Gastrocnemius medialis (tissue), 4 donors: Measurements from ENCODE around the gene ETV7. TPM values are rescaled to one million over a fixed set of nuclear protein-coding genes. Genes with fewer than 3 reads are reported as not detected.
A peak's percentile ranks its signal among the peaks of the same experiment; 100 is the strongest.

Source experiments
- ATAC-seq, 2 donors: fragments of 150-250 bp; one replicate each; pipeline ENCODE4 v1.9.1; 2016
- DNase-seq, 2 donors: peaks; one replicate each; pipeline ENCODE4 v3.0.0-alpha.2; 2019
- H3K27ac ChIP-seq, 4 donors: fragments of 200-600 bp; sonication (generic); 1 replicate in 1 of 4; 2 replicates in 3 of 4; pipeline ENCODE4 v1.5.1; 2016 to 2018; ENCODE audit warnings: mild to moderate bottlenecking in 2 of 4, moderate library complexity in 1 of 4
- H3K27me3 ChIP-seq, 3 donors: fragments of 200-600 bp; sonication (generic) in 2 of 3; 1 replicate in 1 of 3; 2 replicates in 2 of 3; pipeline versions ENCODE4 v1.5.1 to v1.6.0; 2016 to 2019; ENCODE audit warnings: mild to moderate bottlenecking in 1 of 3, moderate library complexity in 1 of 3
- H3K36me3 ChIP-seq, 2 donors: fragments of 200-600 bp; sonication (generic) in 1 of 2; one replicate each; pipeline ENCODE4 v1.5.1; 2017 to 2018
- H3K4me1 ChIP-seq, 2 donors: fragments of 200-600 bp; sonication (generic) in 1 of 2; one replicate each; pipeline ENCODE4 v1.5.1; 2016 to 2017; ENCODE audit warnings: mild to moderate bottlenecking in 2 of 2
- H3K4me3 ChIP-seq, 4 donors: fragments of 200-600 bp; sonication (generic) in 3 of 4; 1 replicate in 1 of 4; 2 replicates in 3 of 4; pipeline ENCODE4 v1.5.1; 2016 to 2019; ENCODE audit warnings: mild to moderate bottlenecking in 2 of 4
- H3K9me3 ChIP-seq, 3 donors: fragments of 200-600 bp; sonication (generic) in 2 of 3; 1 replicate in 1 of 3; 2 replicates in 2 of 3; pipeline ENCODE4 v1.5.1; 2016 to 2019
- POLR2A ChIP-seq, 2 donors: fragments of 450-650 bp; IDR thresholded peaks; one replicate each; pipeline ENCODE4 v1.6.1; 2017; ENCODE audit warnings: antibody characterized with exemption in 2 of 2, mild to moderate bottlenecking in 2 of 2, moderate library complexity in 2 of 2
- in situ Hi-C, 4 donors: fragments of 200-750 bp; cut with MboI; loops; one replicate each; pipeline versions ENCODE4 v1.15.0 to v1.8.0; 2017; ENCODE audit warnings: low sequenced_read_pairs in 4 of 4
- intact Hi-C: fragments of 100-400 bp; cut with DNase I; formaldehyde crosslinking; loops from one replicate; pipeline ENCODE4 v1.15.1; 2023; ENCODE audit warnings: low total_unique reads
- total RNA-seq, 4 donors: library from RNA; depleted of rRNA; stranded (reverse); fragments of >200 nt; gene quantifications; one replicate each; pipeline versions ENCODE4 v1.1.0 to v1.2.3, GENCODE V29; 2016
- TF ChIP-seq, protein P1 (sequence below), 5 experiments: fragments of 450-650 bp in 3 of 5; fragments of 200-600 bp in 2 of 5; sonication (generic) in 2 of 5; IDR thresholded peaks in 4 of 5; conservative IDR thresholded peaks in 1 of 5; 1 replicate in 4 of 5; 2 replicates in 1 of 5; pipeline ENCODE4 v1.5.1; 2016 to 2019; ENCODE audit warnings: antibody characterized with exemption in 5 of 5, mild to moderate bottlenecking in 3 of 5, moderate library complexity in 3 of 5

ETV7 gene
- total RNA-seq, 4 donors from 2014 or later: not detected

DNA sequence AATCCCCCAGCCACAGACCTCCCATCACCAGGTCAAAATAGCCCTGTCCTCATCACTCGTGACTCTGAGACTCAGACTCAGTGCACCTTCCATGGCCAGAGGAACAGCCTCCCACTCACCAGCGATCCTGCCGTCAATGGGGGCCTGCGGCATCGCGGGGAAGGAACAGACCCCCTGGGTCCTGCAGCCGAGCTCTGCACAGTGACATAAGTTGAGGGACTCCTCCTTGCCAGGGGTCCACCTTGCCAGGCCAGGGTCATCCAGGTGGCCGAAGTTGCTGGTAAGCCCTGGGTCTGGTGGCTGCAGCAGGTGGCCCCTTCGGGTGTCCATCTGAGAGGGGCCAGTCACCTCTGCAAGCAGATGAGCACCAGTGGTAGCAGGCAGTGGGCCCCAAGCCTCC lies 16.3 kb downstream of the ETV7 start:
- ATAC-seq (no peak), DNase-seq (no peak)
- intact Hi-C loops: no loop called here
- in situ Hi-C loops: loop anchor here in 1 of 4 donors (25.0 kb wide), 1 partner anchor 259 kb away; no protein-coding TSS in a partner anchor
- TF ChIP-seq POLR2A (IDR thresholded peaks at IDR 0.05): no peak
- TF ChIP-seq, protein P1, sequence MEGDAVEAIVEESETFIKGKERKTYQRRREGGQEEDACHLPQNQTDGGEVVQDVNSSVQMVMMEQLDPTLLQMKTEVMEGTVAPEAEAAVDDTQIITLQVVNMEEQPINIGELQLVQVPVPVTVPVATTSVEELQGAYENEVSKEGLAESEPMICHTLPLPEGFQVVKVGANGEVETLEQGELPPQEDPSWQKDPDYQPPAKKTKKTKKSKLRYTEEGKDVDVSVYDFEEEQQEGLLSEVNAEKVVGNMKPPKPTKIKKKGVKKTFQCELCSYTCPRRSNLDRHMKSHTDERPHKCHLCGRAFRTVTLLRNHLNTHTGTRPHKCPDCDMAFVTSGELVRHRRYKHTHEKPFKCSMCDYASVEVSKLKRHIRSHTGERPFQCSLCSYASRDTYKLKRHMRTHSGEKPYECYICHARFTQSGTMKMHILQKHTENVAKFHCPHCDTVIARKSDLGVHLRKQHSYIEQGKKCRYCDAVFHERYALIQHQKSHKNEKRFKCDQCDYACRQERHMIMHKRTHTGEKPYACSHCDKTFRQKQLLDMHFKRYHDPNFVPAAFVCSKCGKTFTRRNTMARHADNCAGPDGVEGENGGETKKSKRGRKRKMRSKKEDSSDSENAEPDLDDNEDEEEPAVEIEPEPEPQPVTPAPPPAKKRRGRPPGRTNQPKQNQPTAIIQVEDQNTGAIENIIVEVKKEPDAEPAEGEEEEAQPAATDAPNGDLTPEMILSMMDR (IDR thresholded peaks at IDR 0.05 in 4 of 5, conservative IDR thresholded peaks at IDR 0.05 in 1 of 5): no peak
- Histone ChIP-seq H3K4me1 (peaks cover 8 to 12% of the 10 kb centered on the region in 2 donors), H3K27me3 (no peaks in the 10 kb centered on the region), H3K36me3 (no peaks in the 10 kb centered on the region), H3K9me3 (no peaks in the 10 kb centered on the region), H3K4me3 (no peak overlapping the region), H3K27ac (no peak overlapping the region)

DNA sequence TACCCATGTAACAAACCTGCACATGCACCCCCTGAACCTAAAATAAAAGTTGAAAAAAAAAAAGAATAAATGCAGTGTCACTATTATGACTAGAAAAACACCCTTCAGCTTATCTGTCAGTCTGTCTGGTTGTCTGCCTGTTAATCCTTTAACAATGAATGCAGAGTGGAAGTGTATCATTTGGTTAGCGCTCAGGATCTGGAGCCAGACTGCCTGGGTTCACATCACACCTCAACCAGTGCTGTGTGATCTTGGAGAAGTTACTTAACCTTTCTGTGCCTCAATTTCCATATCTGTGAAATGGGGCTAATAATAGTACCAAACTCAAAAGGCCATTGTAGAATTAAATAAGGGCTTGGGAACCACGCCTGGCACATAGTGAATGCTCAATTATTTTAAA lies 16.8 kb downstream of the ETV7 start:
- no peak for ATAC-seq
- Histone ChIP-seq H3K27me3 (no peaks in the 10 kb centered on the region), H3K4me1 (peaks cover 8 to 12% of the 10 kb centered on the region in 2 donors), H3K36me3 (no peaks in the 10 kb centered on the region), H3K27ac (no peak overlapping the region), H3K9me3 (no peaks in the 10 kb centered on the region), H3K4me3 (no peak overlapping the region)
- DNase-seq: no peak
- TF ChIP-seq POLR2A (IDR thresholded peaks at IDR 0.05): no peak
- in situ Hi-C loops (loop anchor here in 1 of 4 donors (25.0 kb wide), 1 partner anchor 258 kb away; no protein-coding TSS in a partner anchor), intact Hi-C loops (no loop called here)

GRCh38 chr6:36368921-36369865 lies 18.3 kb downstream of the ETV7 start:
- in situ Hi-C loops (loop anchor here in 2 of 4 donors (10.0 to 25.0 kb wide), 2 partner anchors 64 to 257 kb away; no protein-coding TSS in a partner anchor), intact Hi-C loops (loop anchor here (2.0 to 10.0 kb wide), 2 partner anchors 76 to 244 kb away; no protein-coding TSS in a partner anchor)
- TF ChIP-seq, protein P1 (IDR thresholded peaks at IDR 0.05 in 4 of 5, conservative IDR thresholded peaks at IDR 0.05 in 1 of 5): no peak
- no peak for TF ChIP-seq POLR2A (IDR thresholded peaks at IDR 0.05)
- Histone ChIP-seq H3K4me1 (peaks cover 8 to 12% of the 10 kb centered on the region in 2 donors), H3K27me3 (no peaks in the 10 kb centered on the region), H3K36me3 (no peaks in the 10 kb centered on the region), H3K4me3 (no peak overlapping the region), H3K27ac (peak overlapping the region; percentile 39 to 69 (median 52)), H3K9me3 (no peaks in the 10 kb centered on the region)
- peak; percentile 71 to 85 for DNase-seq
- ATAC-seq: peak; percentile 99

- DNase-seq (no peak), ATAC-seq (no peak)
- H3K27ac ChIP-seq: peak overlapping the region; percentile 15 to 69 (median 52)
- H3K27me3 ChIP-seq: no peaks in the 10 kb centered on the region
- H3K4me3 ChIP-seq: no peak overlapping the region
- in situ Hi-C loops (loop anchor here in 2 of 4 donors (10.0 to 25.0 kb wide), 2 partner anchors 64 to 256 kb away; no protein-coding TSS in a partner anchor), intact Hi-C loops (loop anchor here (2.0 to 10.0 kb wide), 2 partner anchors 76 to 244 kb away; no protein-coding TSS in a partner anchor)
- H3K9me3 ChIP-seq: no peaks in the 10 kb centered on the region
- H3K36me3 ChIP-seq: no peaks in the 10 kb centered on the region
- no peak for TF ChIP-seq POLR2A (IDR thresholded peaks at IDR 0.05)
- TF ChIP-seq, protein P1 (IDR thresholded peaks at IDR 0.05 in 4 of 5, conservative IDR thresholded peaks at IDR 0.05 in 1 of 5): no peak
- H3K4me1 ChIP-seq: peaks cover 8 to 12% of the 10 kb centered on the region in 2 donors
Measured at GRCh38 chr6:36368421-36368820, 19.0 kb downstream of the ETV7 start.

- Histone ChIP-seq H3K27ac (no peak overlapping the region), H3K9me3 (no peaks in the 10 kb centered on the region), H3K36me3 (no peaks in the 10 kb centered on the region), H3K4me1 (peaks cover 8 to 12% of the 10 kb centered on the region in 2 donors), H3K27me3 (no peaks in the 10 kb centered on the region), H3K4me3 (no peak overlapping the region)
- DNase-seq (no peak), ATAC-seq (no peak)
- TF ChIP-seq POLR2A (IDR thresholded peaks at IDR 0.05): no peak
- TF ChIP-seq, protein P1 (IDR thresholded peaks at IDR 0.05 in 4 of 5, conservative IDR thresholded peaks at IDR 0.05 in 1 of 5): no peak
- intact Hi-C loops: loop anchor here (2.0 to 10.0 kb wide), 2 partner anchors 77 to 243 kb away; no protein-coding TSS in a partner anchor
- in situ Hi-C loops: loop anchor here in 2 of 4 donors (10.0 to 25.0 kb wide), 2 partner anchors 63 to 255 kb away; no protein-coding TSS in a partner anchor
Measured at GRCh38 chr6:36367743-36368142, 19.7 kb downstream of the ETV7 start.
